Activated CD4-positive, alpha-beta T cell treated with anti-CD3 and anti-CD28 coated beads, Interleukin-2, amount 10 ng/mL, durations not matched to agents 24 days and 14 days (primary cell): ENCODE data around the gene DEFB112. TPM values are rescaled to one million over a fixed set of nuclear protein-coding genes. Genes with fewer than 3 reads are reported as not detected.

ENCODE experiments used
- DNase-seq: peaks from one replicate; pipeline ENCODE4 v3.0.0; 2022
- H3K27ac Mint-ChIP-seq: one replicate; pipeline ENCODE4 v1.8.0; 2022; ENCODE audit warnings: mild to moderate bottlenecking, mixed read lengths
- H3K27me3 Mint-ChIP-seq: one replicate; pipeline ENCODE4 v1.8.0; 2022; ENCODE audit warnings: mixed read lengths
- H3K36me3 Mint-ChIP-seq: one replicate; pipeline ENCODE4 v1.8.0; 2022; ENCODE audit warnings: low read depth, mild to moderate bottlenecking, mixed read lengths
- H3K4me1 Mint-ChIP-seq: one replicate; pipeline ENCODE4 v1.8.0; 2021; ENCODE audit warnings: mixed read lengths
- H3K4me3 Mint-ChIP-seq: one replicate; pipeline ENCODE4 v1.8.0; 2022; ENCODE audit warnings: mild to moderate bottlenecking, moderate library complexity, mixed read lengths
- H3K9me3 Mint-ChIP-seq: one replicate; pipeline ENCODE4 v1.8.0; 2021; ENCODE audit warnings: mixed read lengths
- intact Hi-C: fragments of 100-400 bp; cut with micrococcal nuclease; formaldehyde crosslinking; loops from one replicate; pipeline ENCODE4 v1.15.1; 2023
- total RNA-seq: library from RNA; stranded (reverse); gene quantifications from 2 replicates; pipeline ENCODE4 v1.2.3, GENCODE V29; 2022

DEFB112 gene, protein sequence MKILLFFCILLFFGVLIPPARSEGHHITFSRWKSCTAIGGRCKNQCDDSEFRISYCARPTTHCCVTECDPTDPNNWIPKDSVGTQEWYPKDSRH
- total RNA-seq = not detected in 2 replicates

GRCh38 chr6:50049829-50050228 lies at the start of gene DEFB112:
Gene DEFB112, minus strand, starts transcription at chr6:50049929. Its CDS starts 60 bp downstream, at chr6:50049869.
- no peaks in the 10 kb centered on the region for H3K27me3 Mint-ChIP-seq

GRCh38 chr6:50098641-50098993 lies 48.9 kb upstream of the DEFB112 start:
- intact Hi-C loops = no loop called here
- Mint-ChIP-seq H3K4me1 (no peaks in the 10 kb centered on the region), H3K27me3 (no peaks in the 10 kb centered on the region)

More at GRCh38 chr6:50049829-50050228, at the start of gene DEFB112:
- no peak for DNase-seq
- Mint-ChIP-seq H3K4me1 (no peaks in the 10 kb centered on the region), H3K9me3 (no peaks in the 10 kb centered on the region), H3K4me3 (no peak within 1 kb of the TSS), H3K36me3 (no peaks in the 10 kb centered on the region), H3K27ac (no peak within 1 kb of the TSS)
- intact Hi-C loops = no loop called here

GRCh38 chr6:50097966-50098640 lies 48.4 kb upstream of the DEFB112 start:
- Mint-ChIP-seq H3K4me1 (no peaks in the 10 kb centered on the region), H3K27ac (no peak overlapping the region), H3K4me3 (no peak overlapping the region), H3K9me3 (no peaks in the 10 kb centered on the region), H3K27me3 (no peaks in the 10 kb centered on the region), H3K36me3 (no peaks in the 10 kb centered on the region)
- DNase-seq = no peak
- intact Hi-C loops = no loop called here

More at GRCh38 chr6:50098641-50098993, 48.9 kb upstream of the DEFB112 start:
- Mint-ChIP-seq H3K27ac (no peak overlapping the region), H3K4me3 (no peak overlapping the region), H3K36me3 (no peaks in the 10 kb centered on the region), H3K9me3 (no peaks in the 10 kb centered on the region)
- no peak for DNase-seq

DNA sequence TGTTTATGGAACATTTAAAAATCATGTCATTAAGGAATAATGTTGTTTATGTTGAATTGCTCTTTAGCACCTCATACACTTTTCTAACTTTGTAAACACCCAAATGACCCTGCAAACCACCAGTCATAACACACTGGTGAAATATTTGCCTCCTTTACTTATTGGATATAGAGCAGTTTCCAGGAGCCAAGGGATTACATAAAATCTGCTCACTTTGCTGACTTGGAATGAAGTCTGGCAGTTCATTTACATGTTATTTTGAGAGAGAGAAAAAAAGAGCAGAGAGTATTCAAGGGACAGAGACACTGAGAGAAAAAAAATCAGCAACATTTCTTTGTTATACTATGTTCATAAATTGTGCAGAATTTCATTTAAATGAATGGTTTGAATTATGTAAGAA lies 46.6 kb upstream of the DEFB112 start:
- Mint-ChIP-seq H3K36me3 (no peaks in the 10 kb centered on the region), H3K27ac (no peak overlapping the region), H3K9me3 (no peaks in the 10 kb centered on the region), H3K27me3 (no peaks in the 10 kb centered on the region), H3K4me3 (no peak overlapping the region), H3K4me1 (no peaks in the 10 kb centered on the region)
- intact Hi-C loops = no loop called here
- DNase-seq = no peak

- DNase-seq = no peak
- Mint-ChIP-seq H3K4me3 (no peak overlapping the region), H3K36me3 (no peaks in the 10 kb centered on the region), H3K27me3 (no peaks in the 10 kb centered on the region), H3K27ac (no peak overlapping the region), H3K9me3 (no peaks in the 10 kb centered on the region), H3K4me1 (no peaks in the 10 kb centered on the region)
- intact Hi-C loops = no loop called here
Measured at GRCh38 chr6:50093938-50094272, 44.2 kb upstream of the DEFB112 start.

- H3K9me3 Mint-ChIP-seq = no peaks in the 10 kb centered on the region
- H3K4me1 Mint-ChIP-seq = no peaks in the 10 kb centered on the region
- H3K4me3 Mint-ChIP-seq = no peak overlapping the region
- H3K27me3 Mint-ChIP-seq = no peaks in the 10 kb centered on the region
- H3K27ac Mint-ChIP-seq = no peak overlapping the region
- no peaks in the 10 kb centered on the region for H3K36me3 Mint-ChIP-seq
- intact Hi-C loops = no loop called here
- DNase-seq = no peak
Measured at GRCh38 chr6:50093116-50093937, 43.6 kb upstream of the DEFB112 start.

GRCh38 chr6:50091641-50092040 lies 41.9 kb upstream of the DEFB112 start:
- Mint-ChIP-seq H3K27me3 (no peaks in the 10 kb centered on the region), H3K36me3 (no peaks in the 10 kb centered on the region), H3K4me3 (no peak overlapping the region), H3K27ac (no peak overlapping the region), H3K9me3 (no peaks in the 10 kb centered on the region), H3K4me1 (no peaks in the 10 kb centered on the region)
- intact Hi-C loops = no loop called here
- DNase-seq = no peak

DNA sequence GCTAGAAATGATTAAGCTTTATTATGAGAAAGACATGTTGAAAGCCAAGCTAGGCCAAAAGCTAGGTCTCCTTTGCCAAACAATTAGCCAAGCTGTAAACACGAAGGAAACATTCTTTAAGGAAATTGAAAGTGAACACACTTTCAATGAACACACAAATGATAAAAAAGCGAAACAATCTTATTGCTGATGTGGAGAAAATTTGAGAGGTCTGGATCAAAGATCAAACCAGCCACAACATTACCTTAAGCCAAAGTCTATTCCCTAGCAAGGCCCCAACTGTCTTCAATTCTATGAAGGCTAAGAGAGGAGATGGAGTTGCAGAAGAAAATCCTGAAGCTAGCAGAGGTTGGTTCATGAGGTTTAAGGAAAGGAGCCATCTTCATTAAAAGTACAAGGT lies 40.2 kb upstream of the DEFB112 start:
- Mint-ChIP-seq H3K27ac (no peak overlapping the region), H3K36me3 (no peaks in the 10 kb centered on the region), H3K9me3 (no peaks in the 10 kb centered on the region), H3K4me3 (no peak overlapping the region), H3K4me1 (no peaks in the 10 kb centered on the region), H3K27me3 (no peaks in the 10 kb centered on the region)
- intact Hi-C loops = no loop called here
- no peak for DNase-seq

DNA sequence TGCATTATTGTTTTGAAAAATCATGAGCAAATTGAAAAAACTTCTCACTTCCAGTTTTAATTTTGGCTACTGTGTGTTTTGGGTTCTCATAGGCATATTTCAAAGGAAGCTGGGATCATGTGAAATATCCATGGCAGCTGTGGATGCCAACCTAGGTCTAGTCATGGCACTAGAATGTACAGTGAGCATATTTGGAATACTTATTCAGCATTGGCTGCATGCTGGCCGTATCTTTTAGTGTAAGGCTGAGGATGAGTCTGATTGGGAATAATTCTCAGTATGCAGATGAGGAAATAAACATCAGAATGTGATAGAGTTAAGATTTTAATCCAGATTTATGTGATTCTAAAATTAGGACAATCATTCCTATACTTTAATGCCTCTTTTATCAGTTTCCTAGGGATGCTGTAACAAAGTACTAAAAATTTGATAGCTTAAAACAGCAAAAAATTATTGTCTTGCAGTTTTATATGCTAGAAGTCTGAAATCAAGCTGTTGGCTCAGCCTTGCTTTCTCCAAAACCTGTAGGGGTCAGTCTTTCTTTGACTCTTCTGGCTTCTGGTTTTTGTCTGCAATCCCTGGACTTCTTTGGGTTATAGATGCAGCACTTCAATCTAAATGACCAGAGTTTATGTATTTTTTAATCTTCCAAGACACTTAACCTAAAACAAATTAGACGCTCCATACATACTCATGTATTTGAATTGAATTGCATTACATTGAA lies 37.7 kb upstream of the DEFB112 start:
- intact Hi-C loops = no loop called here
- no peaks in the 10 kb centered on the region for H3K4me1 Mint-ChIP-seq
- H3K36me3 Mint-ChIP-seq = no peaks in the 10 kb centered on the region
- H3K27me3 Mint-ChIP-seq = no peaks in the 10 kb centered on the region
- no peak overlapping the region for H3K27ac Mint-ChIP-seq
- no peak for DNase-seq
- no peak overlapping the region for H3K4me3 Mint-ChIP-seq
- H3K9me3 Mint-ChIP-seq = no peaks in the 10 kb centered on the region

- no peak overlapping the region for H3K27ac Mint-ChIP-seq
- DNase-seq = no peak
- H3K27me3 Mint-ChIP-seq = no peaks in the 10 kb centered on the region
- intact Hi-C loops = no loop called here
- no peaks in the 10 kb centered on the region for H3K36me3 Mint-ChIP-seq
- no peak overlapping the region for H3K4me3 Mint-ChIP-seq
- H3K9me3 Mint-ChIP-seq = no peaks in the 10 kb centered on the region
- no peaks in the 10 kb centered on the region for H3K4me1 Mint-ChIP-seq
Measured at GRCh38 chr6:50077385-50077784, 27.7 kb upstream of the DEFB112 start.

GRCh38 chr6:50076431-50076830 lies 26.7 kb upstream of the DEFB112 start:
- Mint-ChIP-seq H3K36me3 (no peaks in the 10 kb centered on the region), H3K4me1 (no peaks in the 10 kb centered on the region), H3K27ac (no peak overlapping the region), H3K9me3 (no peaks in the 10 kb centered on the region), H3K27me3 (no peaks in the 10 kb centered on the region), H3K4me3 (no peak overlapping the region)
- DNase-seq = no peak
- intact Hi-C loops = no loop called here

DNA sequence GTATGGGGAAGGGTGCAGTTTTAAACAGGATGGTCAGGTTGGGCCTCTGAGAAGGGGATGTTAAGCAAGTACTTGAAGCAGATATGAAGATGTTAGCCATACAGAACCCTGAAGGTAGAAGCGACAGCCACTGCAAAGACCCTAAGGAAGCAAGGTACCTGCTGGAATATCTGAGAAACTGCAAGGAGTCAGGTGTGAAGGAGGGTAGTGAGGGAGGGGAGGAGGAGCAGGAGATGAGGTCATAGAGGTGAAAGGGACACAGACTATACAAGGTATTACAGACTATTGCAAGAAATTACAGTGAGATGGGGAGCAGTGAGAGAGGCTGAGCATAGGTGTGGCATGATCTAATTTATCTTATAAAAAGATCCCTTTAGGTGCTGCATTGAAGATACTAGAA lies 22.2 kb upstream of the DEFB112 start:
- intact Hi-C loops = no loop called here
- Mint-ChIP-seq H3K9me3 (no peaks in the 10 kb centered on the region), H3K27me3 (no peaks in the 10 kb centered on the region), H3K4me1 (no peaks in the 10 kb centered on the region), H3K4me3 (no peak overlapping the region), H3K27ac (no peak overlapping the region), H3K36me3 (no peaks in the 10 kb centered on the region)
- DNase-seq = no peak

- Mint-ChIP-seq H3K4me3 (no peak overlapping the region), H3K27ac (no peak overlapping the region), H3K4me1 (no peaks in the 10 kb centered on the region), H3K36me3 (no peaks in the 10 kb centered on the region), H3K9me3 (no peaks in the 10 kb centered on the region), H3K27me3 (no peaks in the 10 kb centered on the region)
- intact Hi-C loops = no loop called here
- DNase-seq = no peak
Measured at GRCh38 chr6:50070101-50070500, 20.4 kb upstream of the DEFB112 start.

DNA sequence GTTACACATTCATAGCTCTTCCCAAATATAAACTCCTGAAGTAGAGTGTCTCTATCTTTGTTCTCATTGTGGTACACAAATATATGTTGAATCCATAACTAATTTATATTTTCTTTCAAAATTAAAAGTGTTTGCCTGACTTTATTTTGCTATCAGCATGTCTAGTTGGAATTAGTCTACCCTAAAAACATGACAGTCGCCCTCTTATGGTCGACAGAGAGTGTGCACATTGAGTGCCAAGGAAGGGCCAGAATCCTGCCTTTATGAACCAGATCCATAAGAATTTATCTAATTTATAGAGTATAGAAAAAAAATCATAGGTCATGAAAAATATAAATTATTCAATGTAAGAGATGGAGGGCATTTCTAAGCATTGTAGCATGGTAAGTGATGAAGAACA lies 12.3 kb upstream of the DEFB112 start:
- no peaks in the 10 kb centered on the region for H3K36me3 Mint-ChIP-seq
- no peaks in the 10 kb centered on the region for H3K27me3 Mint-ChIP-seq
- no peaks in the 10 kb centered on the region for H3K9me3 Mint-ChIP-seq
- no peak overlapping the region for H3K27ac Mint-ChIP-seq
- intact Hi-C loops = no loop called here
- DNase-seq = no peak
- H3K4me1 Mint-ChIP-seq = no peaks in the 10 kb centered on the region
- H3K4me3 Mint-ChIP-seq = no peak overlapping the region
